ENCODE results near the gene ADPRH. TPM values are rescaled to one million over a fixed set of nuclear protein-coding genes. Genes with fewer than 3 reads are reported as not detected.
"Not testable (repeated sequence)": the region's sequence is repeated elsewhere in the genome, so short reads cannot be mapped to it uniquely, and the experiment has no call there.

Gene ADPRH
- total RNA-seq, 2 donors from 2014 or later: 18.5 to 22.7 TPM

- ATAC-seq (ENCODE audit: insufficient number of reproducible peaks, low FRiP score, low read depth) (no peak), DNase-seq (ENCODE audit: low spot score) (no peak)
- no peaks in the 10 kb centered on the region for H3K27me3 ChIP-seq (replicated peaks; ENCODE audit: insufficient read depth)
- TF ChIP-seq, protein P1, sequence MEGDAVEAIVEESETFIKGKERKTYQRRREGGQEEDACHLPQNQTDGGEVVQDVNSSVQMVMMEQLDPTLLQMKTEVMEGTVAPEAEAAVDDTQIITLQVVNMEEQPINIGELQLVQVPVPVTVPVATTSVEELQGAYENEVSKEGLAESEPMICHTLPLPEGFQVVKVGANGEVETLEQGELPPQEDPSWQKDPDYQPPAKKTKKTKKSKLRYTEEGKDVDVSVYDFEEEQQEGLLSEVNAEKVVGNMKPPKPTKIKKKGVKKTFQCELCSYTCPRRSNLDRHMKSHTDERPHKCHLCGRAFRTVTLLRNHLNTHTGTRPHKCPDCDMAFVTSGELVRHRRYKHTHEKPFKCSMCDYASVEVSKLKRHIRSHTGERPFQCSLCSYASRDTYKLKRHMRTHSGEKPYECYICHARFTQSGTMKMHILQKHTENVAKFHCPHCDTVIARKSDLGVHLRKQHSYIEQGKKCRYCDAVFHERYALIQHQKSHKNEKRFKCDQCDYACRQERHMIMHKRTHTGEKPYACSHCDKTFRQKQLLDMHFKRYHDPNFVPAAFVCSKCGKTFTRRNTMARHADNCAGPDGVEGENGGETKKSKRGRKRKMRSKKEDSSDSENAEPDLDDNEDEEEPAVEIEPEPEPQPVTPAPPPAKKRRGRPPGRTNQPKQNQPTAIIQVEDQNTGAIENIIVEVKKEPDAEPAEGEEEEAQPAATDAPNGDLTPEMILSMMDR (IDR thresholded peaks at IDR 0.05): no peak
- H3K27ac ChIP-seq: no peak overlapping the region
- H3K36me3 ChIP-seq: no peaks in the 10 kb centered on the region
- H3K9me3 ChIP-seq: no peaks in the 10 kb centered on the region
- H3K4me1 ChIP-seq (ENCODE audit: control insufficient read depth in 1 of 2, low read depth in 2 of 2): no peaks in the 10 kb centered on the region
- H3K4me3 ChIP-seq: no peak overlapping the region
Measured at GRCh38 chr3:119558626-119559317, 20.5 kb upstream of the ADPRH start.

DNA sequence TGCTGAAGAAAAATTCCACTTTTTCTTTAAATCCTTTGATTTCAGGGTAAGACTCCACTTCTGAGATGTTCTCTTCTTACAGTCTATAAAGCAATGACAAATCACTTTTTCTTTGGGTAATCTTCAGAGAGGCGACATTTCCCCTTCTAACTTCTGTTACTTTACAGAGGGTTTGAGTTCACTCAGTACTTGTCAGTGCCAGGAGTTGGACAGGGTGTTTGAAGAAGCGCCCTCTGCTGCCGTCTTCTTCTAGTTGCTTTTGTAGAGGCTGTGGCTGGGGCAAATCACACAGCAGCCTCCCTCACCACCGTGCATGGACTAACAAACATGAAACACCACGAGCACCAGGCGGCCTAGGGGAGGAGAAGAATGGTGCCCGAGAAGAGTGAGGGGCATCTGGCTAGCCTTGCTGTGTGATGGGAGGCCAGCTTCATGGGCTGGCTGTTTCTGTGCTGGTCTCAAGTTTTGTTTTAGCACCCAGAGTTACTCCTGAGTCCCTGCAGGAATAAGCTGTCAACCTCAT lies 19.8 kb upstream of the ADPRH start, which contains the start of gene CD80:
Gene CD80 (minus strand): TSS at position 174 of the 523 bp plus-strand sequence. CDS start 1,886 bp downstream, outside the sequence.
- Histone ChIP-seq H3K27ac (no peak within 1 kb of the TSS), H3K4me3 (no peak within 1 kb of the TSS), H3K9me3 (no peaks in the 10 kb centered on the region), H3K27me3 (replicated peaks; ENCODE audit: insufficient read depth) (no peaks in the 10 kb centered on the region), H3K4me1 (ENCODE audit: control insufficient read depth in 1 of 2, low read depth in 2 of 2) (no peaks in the 10 kb centered on the region), H3K36me3 (no peaks in the 10 kb centered on the region)
- ATAC-seq (ENCODE audit: insufficient number of reproducible peaks, low FRiP score, low read depth) (no peak), DNase-seq (ENCODE audit: low spot score) (no peak)
- TF ChIP-seq, protein P1 (IDR thresholded peaks at IDR 0.05): no peak

- TF ChIP-seq, protein P1 (IDR thresholded peaks at IDR 0.05): no peak
- H3K36me3 ChIP-seq: no peaks in the 10 kb centered on the region
- no peaks in the 10 kb centered on the region for H3K4me1 ChIP-seq (ENCODE audit: control insufficient read depth in 1 of 2, low read depth in 2 of 2)
- H3K27ac ChIP-seq: no peak overlapping the region
- no peaks in the 10 kb centered on the region for H3K9me3 ChIP-seq
- no peaks in the 10 kb centered on the region for H3K27me3 ChIP-seq (replicated peaks; ENCODE audit: insufficient read depth)
- no peak for DNase-seq (ENCODE audit: low spot score)
- no peak overlapping the region for H3K4me3 ChIP-seq
- no peak for ATAC-seq (ENCODE audit: insufficient number of reproducible peaks, low FRiP score, low read depth)
Measured at GRCh38 chr3:119560160-119560559, 19.1 kb upstream of the ADPRH start.

GRCh38 chr3:119562307-119562961 lies 16.9 kb upstream of the ADPRH start:
- no peaks in the 10 kb centered on the region for H3K4me1 ChIP-seq (ENCODE audit: control insufficient read depth in 1 of 2, low read depth in 2 of 2)
- ATAC-seq (ENCODE audit: insufficient number of reproducible peaks, low FRiP score, low read depth): no peak
- DNase-seq (ENCODE audit: low spot score): no peak
- H3K4me3 ChIP-seq: no peak overlapping the region
- TF ChIP-seq, protein P1 (IDR thresholded peaks at IDR 0.05): no peak
- no peaks in the 10 kb centered on the region for H3K9me3 ChIP-seq
- H3K36me3 ChIP-seq: no peaks in the 10 kb centered on the region
- H3K27me3 ChIP-seq (replicated peaks; ENCODE audit: insufficient read depth): no peaks in the 10 kb centered on the region
- no peak overlapping the region for H3K27ac ChIP-seq

DNA sequence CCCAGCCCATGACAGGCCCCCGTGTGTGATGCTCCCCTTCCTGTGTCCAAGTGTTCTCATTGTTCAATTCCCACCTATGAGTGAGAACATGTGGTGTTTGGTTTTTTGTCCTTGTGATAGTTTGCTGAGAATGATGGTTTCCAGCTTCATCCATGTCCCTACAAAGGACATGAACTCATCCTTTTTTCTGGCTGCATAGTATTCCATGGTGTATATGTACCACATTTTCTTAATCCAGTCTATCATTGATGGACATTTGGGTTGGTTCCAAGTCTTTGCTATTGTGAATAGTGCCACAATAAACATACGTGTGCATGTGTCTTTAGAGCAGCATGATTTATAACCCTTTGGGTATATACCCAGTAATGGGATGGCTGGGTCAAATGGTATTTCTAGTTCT lies 16.0 kb upstream of the ADPRH start:
- not testable (repeated sequence) for DNase-seq (ENCODE audit: low spot score); H3K36me3 ChIP-seq; H3K9me3 ChIP-seq; H3K27ac ChIP-seq; ATAC-seq (ENCODE audit: insufficient number of reproducible peaks, low FRiP score, low read depth); H3K4me3 ChIP-seq; H3K27me3 ChIP-seq (replicated peaks; ENCODE audit: insufficient read depth); H3K4me1 ChIP-seq (ENCODE audit: control insufficient read depth in 1 of 2, low read depth in 2 of 2)
